AG10803 (cell line): Measurements from ENCODE around the gene PFKFB4.
"Not testable (repeated sequence)": the region's sequence is repeated elsewhere in the genome, so short reads cannot be mapped to it uniquely, and the experiment has no call there.

Experiments
- DNase-seq: peaks from one replicate; pipeline ENCODE4 v3.0.0; 2010; ENCODE audit warnings: low read depth
- H3K4me3 ChIP-seq: 2 replicates; pipeline ENCODE4 v1.5.1; 2011; ENCODE audit warnings: mild to moderate bottlenecking, low read length, control low read depth
- CTCF ChIP-seq: conservative IDR thresholded peaks from 2 replicates; pipeline ENCODE4 v1.5.1; 2011; ENCODE audit warnings: mild to moderate bottlenecking, low read length, control low read depth, inconsistent platforms

Gene PFKFB4

GRCh38 chr3:48538451-48538850 is 18.2 kb downstream of the PFKFB4 start:
- no peak for TF ChIP-seq CTCF
- DNase-seq = no peak
- H3K4me3 ChIP-seq = no peak overlapping the region

DNA sequence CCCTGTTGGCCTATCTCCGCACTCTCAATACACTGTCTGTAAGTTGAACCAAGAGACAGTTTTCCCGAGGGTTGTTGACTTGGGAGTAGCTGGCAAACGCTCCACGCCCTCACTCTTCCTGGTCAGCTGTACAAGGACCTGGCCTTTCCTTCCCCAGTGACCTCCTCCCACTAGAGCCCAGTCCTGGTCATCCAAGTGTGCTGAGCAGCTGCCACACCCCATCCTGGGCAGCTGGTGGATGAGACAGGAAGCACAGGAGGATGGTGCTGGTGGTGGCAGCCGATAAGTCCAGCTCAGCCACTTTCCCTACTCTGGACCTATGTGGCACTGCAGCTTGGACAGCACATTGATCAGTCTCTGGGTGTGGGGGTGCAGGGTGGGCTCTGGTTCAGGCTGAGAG is 19.8 kb downstream of the PFKFB4 start:
- TF ChIP-seq CTCF = no peak
- H3K4me3 ChIP-seq = no peak overlapping the region
- no peak for DNase-seq

DNA sequence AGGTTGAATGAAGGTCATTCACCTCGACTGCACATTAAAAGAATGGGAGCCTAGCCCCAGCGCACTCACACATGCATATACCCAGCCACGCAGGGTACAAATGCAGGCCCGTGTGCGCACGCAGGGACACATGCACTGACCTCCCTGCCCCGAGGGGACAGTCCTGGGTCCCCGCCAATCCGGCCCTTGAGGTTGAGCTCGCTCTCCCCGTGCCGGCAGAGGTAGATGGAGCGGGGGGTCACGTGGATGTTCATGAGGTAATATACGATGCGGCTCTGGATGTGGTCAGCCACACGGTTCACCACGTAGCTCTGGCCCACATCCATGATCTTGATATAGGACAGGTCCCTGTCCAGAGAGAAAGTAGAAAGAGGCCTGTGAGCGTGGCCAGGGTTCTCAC is 20.5 kb downstream of the PFKFB4 start:
- H3K4me3 ChIP-seq = no peak overlapping the region
- TF ChIP-seq CTCF = no peak
- no peak for DNase-seq

- no peak for TF ChIP-seq CTCF
Measured at GRCh38 chr3:48535578-48535977, 21.0 kb downstream of the PFKFB4 start.

GRCh38 chr3:48532977-48533337 is 23.6 kb downstream of the PFKFB4 start:
- no peak overlapping the region for H3K4me3 ChIP-seq
- TF ChIP-seq CTCF = no peak
- no peak for DNase-seq

More at GRCh38 chr3:48535578-48535977, 21.0 kb downstream of the PFKFB4 start:
- H3K4me3 ChIP-seq = no peak overlapping the region
- DNase-seq = no peak

DNA sequence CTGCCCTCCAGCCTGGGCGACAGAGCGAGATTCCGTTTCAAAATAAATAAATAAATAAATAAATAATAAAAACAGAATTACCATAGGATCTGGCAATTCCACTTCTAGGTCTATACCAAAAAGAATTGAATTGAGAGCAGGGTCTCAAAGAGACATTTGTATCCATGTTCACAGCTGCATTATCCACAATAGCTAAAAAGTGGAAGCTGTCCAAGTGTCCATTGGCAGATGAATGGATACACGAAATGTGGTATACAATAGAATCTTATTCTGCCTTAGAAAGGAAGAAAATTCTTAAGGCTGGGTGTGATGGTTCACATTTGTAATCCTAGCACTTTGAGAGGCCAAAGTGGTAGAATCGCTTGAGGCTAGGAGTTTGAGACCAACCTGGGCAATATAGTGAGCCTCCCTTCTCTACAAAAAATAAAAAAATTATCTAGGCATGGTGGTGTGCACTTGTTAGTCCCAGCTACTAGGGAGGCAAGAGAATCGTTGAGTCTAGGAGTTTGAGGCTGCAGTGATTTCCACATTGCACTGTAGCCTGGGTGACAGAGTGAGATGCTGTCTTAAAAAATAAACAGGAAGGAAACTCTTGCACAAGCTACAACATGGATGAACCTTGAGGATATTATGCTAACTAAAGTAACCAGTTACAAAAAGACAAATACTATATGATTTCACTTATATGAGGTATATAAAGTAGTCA is 24.2 kb downstream of the PFKFB4 start:
- no peak overlapping the region for H3K4me3 ChIP-seq
- DNase-seq = no peak
- no peak for TF ChIP-seq CTCF

- not testable (repeated sequence) for DNase-seq, H3K4me3 ChIP-seq
Measured at GRCh38 chr3:48530701-48531100, 25.9 kb downstream of the PFKFB4 start.

- DNase-seq = peak; percentile 23
- H3K4me3 ChIP-seq = no peak overlapping the region
- no peak for TF ChIP-seq CTCF
Measured at GRCh38 chr3:48528754-48529153, 27.8 kb downstream of the PFKFB4 start.
